Measurements from ENCODE around the gene COL18A1. TPM values are rescaled to one million over a fixed set of nuclear protein-coding genes. Genes with fewer than 3 reads are reported as not detected.
"Not testable (repeated sequence)": the region's sequence is repeated elsewhere in the genome, so short reads cannot be mapped to it uniquely, and the experiment has no call there.

Gene COL18A1
- polyA plus RNA-seq, 3 donors from 2014 or later = 0.30 to 1.8 (median 0.46) TPM

DNA sequence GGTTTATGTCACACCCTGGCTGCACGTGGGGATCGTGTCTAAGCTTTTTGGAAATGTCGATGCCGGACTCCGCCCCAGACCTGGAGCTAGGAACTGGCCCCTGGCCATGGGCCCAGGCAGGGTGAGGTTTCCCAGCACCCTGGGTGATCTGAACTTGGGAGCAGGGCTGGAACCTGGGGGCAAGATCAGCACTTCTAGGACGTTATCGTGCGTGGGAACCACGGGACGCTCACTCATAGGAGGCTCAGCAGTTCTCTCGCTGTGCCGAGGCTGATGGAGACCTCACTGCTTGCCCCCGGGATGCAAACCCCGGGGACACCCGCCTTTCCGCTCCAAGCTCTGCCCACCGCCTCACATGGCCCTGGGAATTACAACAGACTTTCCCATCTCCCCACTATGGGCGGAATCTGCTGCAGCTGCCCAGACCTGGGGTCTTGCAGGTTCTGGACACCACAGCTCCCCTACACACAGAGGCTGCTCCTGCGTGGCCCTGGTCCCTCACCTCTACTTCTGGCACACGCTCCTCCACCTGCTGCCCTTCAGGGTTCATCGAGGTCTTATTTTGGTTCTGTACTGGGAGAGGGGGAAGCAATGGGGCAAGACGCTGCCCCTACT, 35.9 kb downstream of the COL18A1 start:
- Mint-ChIP-seq H3K36me3 (no peaks in the 10 kb centered on the region), H3K27ac (peak overlapping the region in 1 of 6 donors; percentile 31), H3K4me1 (peaks cover 4 to 5% of the 10 kb centered on the region in 2 donors), H3K4me3 (no peak overlapping the region), H3K27me3 (ENCODE audit: low read depth in 3 of 3) (peaks cover 1 to 7% (median 6%) of the 10 kb centered on the region in 3 donors), H3K9me3 (no peaks in the 10 kb centered on the region)
- DNase-seq = no peak

GRCh38 chr21:45441431-45442255, 36.7 kb downstream of the COL18A1 start:
- H3K27ac Mint-ChIP-seq = no peak overlapping the region
- H3K4me1 Mint-ChIP-seq = peaks cover 4 to 5% of the 10 kb centered on the region in 2 donors
- peaks cover 1 to 7% (median 6%) of the 10 kb centered on the region in 3 donors for H3K27me3 Mint-ChIP-seq (ENCODE audit: low read depth in 3 of 3)
- H3K36me3 Mint-ChIP-seq = no peaks in the 10 kb centered on the region
- no peak for DNase-seq
- peaks cover 0 to 6% (median 0%) of the 10 kb centered on the region in 6 donors for H3K9me3 Mint-ChIP-seq
- H3K4me3 Mint-ChIP-seq = no peak overlapping the region

GRCh38 chr21:45442276-45442675, 37.3 kb downstream of the COL18A1 start:
- DNase-seq = no peak
- peaks cover 4 to 5% of the 10 kb centered on the region in 2 donors for H3K4me1 Mint-ChIP-seq
- H3K27me3 Mint-ChIP-seq (ENCODE audit: low read depth in 3 of 3) = peaks cover 1 to 8% (median 7%) of the 10 kb centered on the region in 3 donors
- H3K36me3 Mint-ChIP-seq = no peaks in the 10 kb centered on the region
- peaks cover 0 to 10% (median 0%) of the 10 kb centered on the region in 6 donors for H3K9me3 Mint-ChIP-seq
- H3K27ac Mint-ChIP-seq = no peak overlapping the region
- H3K4me3 Mint-ChIP-seq = no peak overlapping the region

DNA sequence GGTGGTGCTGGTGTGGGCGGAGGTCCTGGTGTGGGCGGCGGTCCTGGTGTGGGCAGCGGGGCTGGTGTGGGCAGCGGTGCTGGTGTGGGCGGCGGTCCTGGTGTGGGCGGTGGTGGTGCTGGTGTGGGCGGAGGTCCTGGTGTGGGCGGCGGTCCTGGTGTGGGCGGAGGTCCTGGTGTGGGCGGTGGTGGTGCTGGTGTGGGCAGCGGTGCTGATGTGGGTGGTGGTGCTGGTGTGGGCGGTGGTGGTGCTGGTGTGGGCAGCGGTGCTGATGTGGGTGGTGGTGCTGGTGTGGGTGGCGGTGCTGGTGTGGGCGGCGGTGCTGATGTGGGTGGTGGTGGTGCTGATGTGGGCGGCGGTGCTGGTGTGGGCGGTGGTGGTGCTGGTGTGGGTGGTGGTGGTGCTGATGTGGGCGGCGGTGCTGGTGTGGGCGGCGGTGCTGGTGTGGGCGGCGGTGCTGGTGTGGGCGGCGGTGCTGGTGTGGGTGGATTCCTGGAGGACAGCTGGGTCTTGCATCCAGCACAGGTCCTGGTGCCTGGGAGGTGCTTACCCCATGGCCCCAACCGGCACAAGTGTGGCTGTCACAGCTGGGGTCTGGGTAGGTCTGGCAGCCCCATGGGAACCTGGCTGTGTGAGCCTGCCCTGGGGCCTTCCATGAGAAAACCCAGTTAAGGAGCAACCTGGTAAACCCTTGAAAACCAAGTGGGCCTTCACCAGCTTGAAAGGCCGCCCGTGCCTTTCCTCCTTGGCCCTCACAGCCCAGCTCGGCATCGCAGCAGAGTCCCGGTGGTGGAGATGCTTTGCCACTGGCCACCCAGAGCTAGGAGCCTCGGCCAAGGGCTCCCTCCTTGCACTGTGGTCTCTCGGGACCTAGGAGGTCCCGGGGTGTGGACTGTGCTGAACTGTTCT, 38.0 kb downstream of the COL18A1 start:
- not testable (repeated sequence) for H3K27ac Mint-ChIP-seq; H3K36me3 Mint-ChIP-seq; DNase-seq; H3K9me3 Mint-ChIP-seq; H3K4me1 Mint-ChIP-seq; H3K4me3 Mint-ChIP-seq; H3K27me3 Mint-ChIP-seq (ENCODE audit: low read depth in 3 of 3)

GRCh38 chr21:45443595-45444181, 38.7 kb downstream of the COL18A1 start:
- peaks cover 4 to 5% of the 10 kb centered on the region in 2 donors for H3K4me1 Mint-ChIP-seq
- no peak overlapping the region for H3K4me3 Mint-ChIP-seq
- peaks cover 0 to 10% (median 0%) of the 10 kb centered on the region in 6 donors for H3K9me3 Mint-ChIP-seq
- no peaks in the 10 kb centered on the region for H3K36me3 Mint-ChIP-seq
- no peak for DNase-seq
- H3K27me3 Mint-ChIP-seq (ENCODE audit: low read depth in 3 of 3) = peaks cover 3 to 8% (median 7%) of the 10 kb centered on the region in 3 donors
- no peak overlapping the region for H3K27ac Mint-ChIP-seq

- no peak overlapping the region for H3K4me3 Mint-ChIP-seq
- peaks cover 4 to 7% (median 7%) of the 10 kb centered on the region in 3 donors for H3K27me3 Mint-ChIP-seq (ENCODE audit: low read depth in 3 of 3)
- H3K4me1 Mint-ChIP-seq = peaks cover 1% of the 10 kb centered on the region in 2 donors
- H3K27ac Mint-ChIP-seq = no peak overlapping the region
- H3K36me3 Mint-ChIP-seq = no peaks in the 10 kb centered on the region
- H3K9me3 Mint-ChIP-seq = peaks cover 0 to 10% (median 0%) of the 10 kb centered on the region in 6 donors
- no peak for DNase-seq
These were observed 39.4 kb downstream of the COL18A1 start for GRCh38 chr21:45444385-45444784.

- H3K4me1 Mint-ChIP-seq = no peaks in the 10 kb centered on the region
- no peak overlapping the region for H3K27ac Mint-ChIP-seq
- H3K4me3 Mint-ChIP-seq = no peak overlapping the region
- peaks cover 3 to 7% (median 7%) of the 10 kb centered on the region in 3 donors for H3K27me3 Mint-ChIP-seq (ENCODE audit: low read depth in 3 of 3)
- peaks cover 0 to 10% (median 0%) of the 10 kb centered on the region in 6 donors for H3K9me3 Mint-ChIP-seq
- no peak for DNase-seq
- no peaks in the 10 kb centered on the region for H3K36me3 Mint-ChIP-seq
These were observed 40.4 kb downstream of the COL18A1 start for GRCh38 chr21:45445369-45445768.

DNA sequence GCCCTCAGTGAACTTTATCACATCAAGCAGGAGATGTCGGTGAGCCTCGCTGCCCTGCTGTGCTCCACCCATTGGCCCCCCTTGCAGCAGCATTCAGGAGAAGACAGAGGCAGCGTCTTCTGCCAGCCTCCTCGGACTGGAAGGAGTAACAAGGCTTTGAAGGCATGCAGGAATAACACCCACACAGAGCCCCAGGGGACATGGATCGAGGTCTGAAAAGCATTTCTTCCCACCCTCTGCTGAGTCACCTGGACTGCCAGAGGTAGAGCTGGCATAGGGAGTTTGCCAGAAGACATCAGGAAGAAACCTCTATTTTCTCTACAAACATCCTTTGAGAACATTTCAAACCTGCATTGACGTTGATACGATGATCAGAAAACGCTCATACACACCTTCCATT, 42.9 kb downstream of the COL18A1 start:
- no peaks in the 10 kb centered on the region for H3K36me3 Mint-ChIP-seq
- H3K4me3 Mint-ChIP-seq = no peak overlapping the region
- no peak overlapping the region for H3K27ac Mint-ChIP-seq
- peaks cover 0 to 10% (median 0%) of the 10 kb centered on the region in 6 donors for H3K9me3 Mint-ChIP-seq
- no peak for DNase-seq
- no peaks in the 10 kb centered on the region for H3K4me1 Mint-ChIP-seq
- H3K27me3 Mint-ChIP-seq (ENCODE audit: low read depth in 3 of 3) = peaks cover 3 to 7% (median 4%) of the 10 kb centered on the region in 3 donors

GRCh38 chr21:45448283-45448809, 43.4 kb downstream of the COL18A1 start:
- peaks cover 3 to 7% (median 4%) of the 10 kb centered on the region in 3 donors for H3K27me3 Mint-ChIP-seq (ENCODE audit: low read depth in 3 of 3)
- no peak for DNase-seq

DNA sequence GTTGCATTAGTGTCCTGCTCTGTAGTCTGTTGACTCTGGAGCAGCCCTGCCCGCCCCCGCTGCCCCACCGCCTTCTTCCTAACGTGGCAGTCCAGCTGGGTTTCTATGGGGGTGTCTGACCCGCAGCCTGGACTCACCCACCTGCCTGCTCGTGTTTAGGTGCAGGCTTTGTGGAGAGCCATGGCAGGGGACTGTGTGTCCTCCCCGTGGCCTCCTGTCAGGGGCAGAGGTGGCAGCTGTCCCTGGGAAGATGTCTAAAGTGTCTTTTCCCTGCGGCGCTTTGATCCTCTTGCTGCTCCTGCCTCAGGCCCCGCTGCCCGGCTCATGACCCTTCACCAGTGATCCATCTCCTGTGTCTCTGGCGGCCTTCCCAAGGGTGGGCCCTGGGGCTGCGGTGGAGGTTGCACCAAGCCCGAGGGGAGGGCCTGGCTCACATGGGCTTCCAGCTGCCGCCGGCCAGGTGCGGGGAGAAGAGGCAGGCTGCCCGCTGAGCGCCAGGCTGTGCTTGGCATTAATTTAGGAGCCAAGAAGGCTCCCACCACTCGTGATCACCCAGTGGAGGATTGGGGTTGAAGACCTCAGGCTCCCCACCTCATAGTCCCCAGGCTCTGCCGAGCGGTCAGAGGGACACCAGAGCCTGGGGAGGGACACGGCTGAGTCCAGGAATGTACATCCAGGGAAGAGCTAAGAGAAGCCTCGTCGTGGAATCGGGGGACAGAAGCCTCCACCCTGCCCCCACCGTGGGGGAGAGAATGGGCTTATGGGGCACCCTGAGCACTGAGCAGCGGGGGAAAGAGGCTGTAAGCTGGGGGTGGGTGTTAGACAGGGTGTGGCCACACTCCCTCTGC, 44.1 kb downstream of the COL18A1 start:
- Mint-ChIP-seq H3K27ac (no peak overlapping the region), H3K4me1 (peaks cover 0 to 2% of the 10 kb centered on the region in 2 donors), H3K4me3 (no peak overlapping the region), H3K27me3 (ENCODE audit: low read depth in 3 of 3) (peaks cover 3 to 7% (median 4%) of the 10 kb centered on the region in 3 donors), H3K9me3 (peaks cover 0 to 10% (median 0%) of the 10 kb centered on the region in 6 donors), H3K36me3 (no peaks in the 10 kb centered on the region)
- no peak for DNase-seq

More at GRCh38 chr21:45448283-45448809, 43.4 kb downstream of the COL18A1 start:
- peaks cover 0 to 2% of the 10 kb centered on the region in 2 donors for H3K4me1 Mint-ChIP-seq
- no peak overlapping the region for H3K4me3 Mint-ChIP-seq
- no peaks in the 10 kb centered on the region for H3K36me3 Mint-ChIP-seq
- H3K9me3 Mint-ChIP-seq = peaks cover 0 to 10% (median 0%) of the 10 kb centered on the region in 6 donors
- no peak overlapping the region for H3K27ac Mint-ChIP-seq

GRCh38 chr21:45449658-45450422, 44.9 kb downstream of the COL18A1 start:
- peaks cover 0 to 10% (median 0%) of the 10 kb centered on the region in 6 donors for H3K9me3 Mint-ChIP-seq
- H3K27ac Mint-ChIP-seq = no peak overlapping the region
- no peak for DNase-seq
- no peak overlapping the region for H3K4me3 Mint-ChIP-seq
- H3K27me3 Mint-ChIP-seq (ENCODE audit: low read depth in 3 of 3) = peaks cover 3 to 7% (median 4%) of the 10 kb centered on the region in 3 donors
- peaks cover 0 to 2% of the 10 kb centered on the region in 2 donors for H3K4me1 Mint-ChIP-seq
- no peaks in the 10 kb centered on the region for H3K36me3 Mint-ChIP-seq

Data from immature natural killer cell (primary cell).